Testis (tissue), 3 donors: Measurements from ENCODE around the gene ELFN1. TPM values are rescaled to one million over a fixed set of nuclear protein-coding genes. Genes with fewer than 3 reads are reported as not detected.
A peak's percentile ranks its signal among the peaks of the same experiment; 100 is the strongest.

Source experiments
- DNase-seq: peaks from one replicate; pipeline ENCODE4 v3.0.0-alpha.2; 2019
- H3K27ac ChIP-seq, 2 donors: fragments of 200-600 bp; sonication (generic); one replicate each; pipeline ENCODE4 v1.5.1; 2019
- H3K27me3 ChIP-seq: fragments of 200-600 bp; sonication (generic); one replicate; pipeline ENCODE4 v1.5.1; 2019
- H3K36me3 ChIP-seq: fragments of 200-600 bp; sonication (generic); one replicate; pipeline ENCODE4 v1.5.1; 2017; ENCODE audit warnings: low read depth; ENCODE audit errors: missing control alignments
- H3K4me1 ChIP-seq: fragments of 200-600 bp; sonication (generic); one replicate; pipeline ENCODE4 v1.5.1; 2019
- H3K4me3 ChIP-seq, 2 donors: fragments of 200-600 bp; sonication (generic); one replicate each; pipeline ENCODE4 v1.5.1; 2017 to 2019
- H3K9me3 ChIP-seq: fragments of 200-600 bp; sonication (generic); one replicate; pipeline ENCODE4 v1.5.1; 2017
- CTCF ChIP-seq, 3 experiments: fragments of 450-650 bp in 2 of 3; fragments of 200-600 bp in 1 of 3; sonication (generic) in 1 of 3; IDR thresholded peaks; one replicate each; pipeline ENCODE4 v1.5.1; 2016 to 2019; ENCODE audit warnings: antibody characterized with exemption in 3 of 3, mild to moderate bottlenecking in 2 of 3, moderate library complexity in 1 of 3
- POLR2A ChIP-seq: fragments of 450-650 bp; IDR thresholded peaks from one replicate; pipeline ENCODE4 v1.6.1; 2017; ENCODE audit warnings: antibody characterized with exemption, mild to moderate bottlenecking, moderate library complexity
- WGBS, 2 donors: methylation state at CpG; one replicate each; pipeline ENCODE4 v1.1.5; 2018; 5-methylcytosine and 5-hydroxymethylcytosine counted together
- intact Hi-C: fragments of 100-400 bp; cut with DNase I; formaldehyde crosslinking; loops from one replicate; pipeline ENCODE4 v1.15.1; 2023; ENCODE audit warnings: low total_unique reads
- polyA plus RNA-seq: library from polyadenylated mRNA; stranded (reverse); fragments of 350-450 nt; fragmentation: Illumina TruSeq; extraction: RNeasy Lipid Tissue Mini Kit (QIAGEN cat#74804); gene quantifications from one replicate; pipeline ENCODE4 v1.2.3, GENCODE V29; 2014; ENCODE audit warnings: low read depth, low replicate concordance; ENCODE audit not compliant: insufficient read depth
- total RNA-seq, 2 donors: library from RNA; depleted of rRNA; stranded (reverse); fragments of >200 nt; gene quantifications; one replicate each; pipeline ENCODE4 v1.2.3, GENCODE V29; 2016

ELFN1 gene
- total and polyA plus RNA-seq, 3 donors from 2014 or later: 2.3 to 3.2 (median 2.8) TPM

DNA sequence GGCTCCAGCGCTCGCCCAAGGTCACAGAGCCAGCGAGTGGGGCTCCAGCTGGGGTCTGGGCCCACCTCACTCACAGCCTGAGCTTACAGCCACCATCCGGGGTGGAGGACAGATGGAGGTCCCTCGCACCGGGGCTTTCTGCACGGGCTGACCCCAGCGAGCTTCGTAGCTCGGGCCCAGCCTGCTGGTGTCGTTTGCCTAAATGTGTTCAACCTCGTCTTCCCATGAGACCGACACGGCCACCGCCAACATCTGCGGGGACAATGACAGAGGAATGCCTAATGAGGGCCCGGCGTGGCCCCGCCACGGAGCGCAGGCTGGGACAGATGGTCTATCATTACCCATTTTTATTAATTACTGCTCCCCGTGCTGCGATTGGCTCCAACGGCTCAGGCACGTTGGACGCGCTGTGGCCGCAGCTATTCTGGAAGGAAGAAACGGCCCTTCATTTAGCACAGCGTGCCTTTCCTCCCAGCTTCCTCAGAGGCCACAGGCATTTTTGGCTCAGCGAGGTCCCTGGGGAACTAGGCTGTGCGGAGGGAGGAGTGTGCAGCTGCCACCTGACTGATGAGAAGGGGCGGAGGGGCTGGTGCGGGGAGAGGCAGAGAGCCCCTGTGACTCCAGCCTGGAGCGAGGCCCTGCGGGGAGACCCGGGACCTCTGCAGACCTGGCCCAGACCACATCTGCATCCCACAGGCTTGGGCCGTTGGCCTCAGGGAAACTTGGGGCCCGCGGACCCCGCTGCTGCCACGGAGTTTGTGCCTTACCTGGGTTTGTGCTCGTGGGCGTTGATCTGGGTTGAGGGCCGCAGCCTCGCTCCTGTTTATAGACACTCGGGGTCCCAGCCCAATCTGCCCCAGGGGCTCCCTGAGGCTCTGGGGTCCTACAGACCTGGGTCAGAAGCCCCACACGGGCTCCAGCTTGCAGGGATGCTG, 22.9 kb upstream of the ELFN1 start:
- intact Hi-C loops: no loop called here
- no peak overlapping the region for H3K27ac ChIP-seq
- H3K36me3 ChIP-seq: no peaks in the 10 kb centered on the region
- peak; percentile 69 for DNase-seq
- no peak overlapping the region for H3K4me3 ChIP-seq
- 65 to 71% methylated on average over 17 to 43 of the region's 48 CpGs for WGBS, 2 donors
- H3K4me1 ChIP-seq: peaks cover 18% of the 10 kb centered on the region
- H3K27me3 ChIP-seq: no peaks in the 10 kb centered on the region
- TF ChIP-seq CTCF (IDR thresholded peaks at IDR 0.05) (no peak), POLR2A (no peak)
- no peaks in the 10 kb centered on the region for H3K9me3 ChIP-seq

- H3K9me3 ChIP-seq: no peaks in the 10 kb centered on the region
- TF ChIP-seq CTCF (IDR thresholded peaks at IDR 0.05) (no peak), POLR2A (no peak)
- DNase-seq: peak; percentile 76
- H3K27ac ChIP-seq: no peak overlapping the region
- H3K36me3 ChIP-seq: no peaks in the 10 kb centered on the region
- H3K4me1 ChIP-seq: peaks cover 18% of the 10 kb centered on the region
- no peak overlapping the region for H3K4me3 ChIP-seq
- 24 to 32% methylated on average over 15 to 30 of the region's 31 CpGs for WGBS, 2 donors
- intact Hi-C loops: no loop called here
- no peaks in the 10 kb centered on the region for H3K27me3 ChIP-seq
Observed at GRCh38 chr7:1647961-1648672, 22.0 kb upstream of the ELFN1 start.

DNA sequence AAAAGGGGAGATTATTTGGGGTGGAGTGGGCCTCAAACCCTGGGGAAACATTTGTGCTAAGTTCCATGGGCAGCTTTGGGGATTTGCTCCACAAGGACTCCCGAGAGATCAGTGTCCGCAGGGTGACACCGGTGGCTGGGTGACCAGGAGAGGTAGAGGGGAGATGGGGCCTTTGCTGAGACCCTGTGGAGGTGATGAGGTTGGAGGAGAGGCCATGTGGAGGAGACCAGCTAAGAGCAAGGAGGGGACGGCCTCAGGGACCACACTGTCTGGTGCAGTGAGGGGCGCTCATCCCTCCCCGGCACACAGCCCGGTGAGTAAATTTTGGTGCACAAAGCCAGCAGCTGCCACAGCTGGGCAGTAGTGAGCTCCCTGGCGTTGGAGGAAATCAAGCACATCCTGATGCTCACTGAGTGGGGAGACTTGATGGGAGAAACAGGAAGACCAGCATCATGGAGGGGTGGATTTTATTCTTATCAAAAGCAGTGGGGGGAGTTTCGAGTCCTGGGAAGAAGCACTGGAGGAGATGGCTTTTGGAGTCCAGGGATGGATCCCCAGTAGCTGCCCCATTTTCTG, 20.2 kb upstream of the ELFN1 start:
- intact Hi-C loops: no loop called here
- H3K9me3 ChIP-seq: no peaks in the 10 kb centered on the region
- no peak overlapping the region for H3K4me3 ChIP-seq
- WGBS, 2 donors: 94 to 95% methylated on average over 9 of the region's 9 CpGs
- no peaks in the 10 kb centered on the region for H3K36me3 ChIP-seq
- no peaks in the 10 kb centered on the region for H3K27me3 ChIP-seq
- peaks cover 18% of the 10 kb centered on the region for H3K4me1 ChIP-seq
- no peak overlapping the region for H3K27ac ChIP-seq
- DNase-seq: no peak
- TF ChIP-seq CTCF (IDR thresholded peaks at IDR 0.05) (no peak), POLR2A (no peak)

- 83 to 84% methylated on average over 8 to 23 of the region's 23 CpGs for WGBS, 2 donors
- H3K4me1 ChIP-seq: peaks cover 18% of the 10 kb centered on the region
- no peak overlapping the region for H3K27ac ChIP-seq
- H3K27me3 ChIP-seq: no peaks in the 10 kb centered on the region
- no peak overlapping the region for H3K4me3 ChIP-seq
- TF ChIP-seq POLR2A: no peak
- TF ChIP-seq CTCF (IDR thresholded peaks at IDR 0.05): no peak
- no peaks in the 10 kb centered on the region for H3K9me3 ChIP-seq
- intact Hi-C loops: no loop called here
- H3K36me3 ChIP-seq: no peaks in the 10 kb centered on the region
- DNase-seq: no peak
Observed at GRCh38 chr7:1650363-1651030, 19.6 kb upstream of the ELFN1 start.
